Duodenal mucosa (tissue), 2 donors: ENCODE results near the gene TAS2R42.

Experiments used
- H3K27ac ChIP-seq: one replicate; pipeline ENCODE4 v1.7.0; 2013; ENCODE audit warnings: low read depth, low read length
- H3K27me3 ChIP-seq, 2 donors: one replicate each; pipeline ENCODE4 v1.7.0; 2013; ENCODE audit warnings: low read length in 2 of 2, control low read depth in 1 of 2; ENCODE audit not compliant: insufficient read depth in 2 of 2, control insufficient read depth in 1 of 2
- H3K36me3 ChIP-seq, 2 donors: one replicate each; pipeline ENCODE4 v1.7.0; 2013; ENCODE audit warnings: low read length in 2 of 2, control low read depth in 1 of 2; ENCODE audit not compliant: insufficient read depth in 2 of 2, control insufficient read depth in 1 of 2
- H3K4me1 ChIP-seq, 2 donors: one replicate each; pipeline ENCODE4 v1.7.0; 2013; ENCODE audit warnings: low read length in 2 of 2, control low read depth in 1 of 2; ENCODE audit not compliant: insufficient read depth in 2 of 2, control insufficient read depth in 1 of 2
- H3K4me3 ChIP-seq, 2 donors: one replicate each; pipeline ENCODE4 v1.7.0; 2013; ENCODE audit warnings: low read length in 2 of 2, low read depth in 1 of 2
- H3K9ac ChIP-seq, 2 donors: one replicate each; pipeline ENCODE4 v1.7.0; 2013; ENCODE audit warnings: low read length in 2 of 2, low read depth in 1 of 2
- H3K9me3 ChIP-seq, 2 donors: one replicate each; pipeline ENCODE4 v1.7.0; 2013; ENCODE audit warnings: low read length in 2 of 2, control low read depth in 1 of 2; ENCODE audit not compliant: control insufficient read depth in 1 of 2

TAS2R42 gene

DNA sequence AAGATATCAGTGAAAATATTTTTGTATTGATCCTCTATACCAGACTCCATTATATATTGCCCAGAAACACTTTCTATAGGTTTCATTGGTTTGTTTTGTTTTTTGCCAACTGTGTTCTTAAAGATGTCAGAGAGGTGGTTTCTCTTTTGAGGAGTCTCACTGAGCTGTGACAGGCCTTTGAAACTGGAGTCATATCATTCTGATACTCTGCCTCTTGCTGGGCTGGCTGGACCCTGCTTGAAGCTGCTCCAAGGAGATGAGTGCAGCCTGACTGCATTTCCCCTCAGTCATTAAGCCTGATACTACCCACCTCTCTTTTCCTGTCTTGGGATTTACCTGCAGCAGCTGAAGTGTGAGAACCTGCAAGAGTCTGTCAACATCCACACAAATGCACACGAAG, 35.9 kb downstream of the TAS2R42 start:
- H3K9ac ChIP-seq: no peak overlapping the region
- no peak overlapping the region for H3K4me3 ChIP-seq
- H3K36me3 ChIP-seq: no peaks in the 10 kb centered on the region
- H3K27ac ChIP-seq: no peak overlapping the region
- H3K4me1 ChIP-seq: no peaks in the 10 kb centered on the region
- peaks cover 0 to 3% of the 10 kb centered on the region in 2 donors for H3K9me3 ChIP-seq
- H3K27me3 ChIP-seq: no peaks in the 10 kb centered on the region

- Histone ChIP-seq H3K4me3 (no peak overlapping the region), H3K27ac (no peak overlapping the region), H3K9me3 (peaks cover 2 to 14% of the 10 kb centered on the region in 2 donors), H3K4me1 (no peaks in the 10 kb centered on the region), H3K36me3 (no peaks in the 10 kb centered on the region), H3K9ac (no peak overlapping the region), H3K27me3 (no peaks in the 10 kb centered on the region)
Observed at GRCh38 chr12:11147420-11147819, 39.3 kb downstream of the TAS2R42 start.

DNA sequence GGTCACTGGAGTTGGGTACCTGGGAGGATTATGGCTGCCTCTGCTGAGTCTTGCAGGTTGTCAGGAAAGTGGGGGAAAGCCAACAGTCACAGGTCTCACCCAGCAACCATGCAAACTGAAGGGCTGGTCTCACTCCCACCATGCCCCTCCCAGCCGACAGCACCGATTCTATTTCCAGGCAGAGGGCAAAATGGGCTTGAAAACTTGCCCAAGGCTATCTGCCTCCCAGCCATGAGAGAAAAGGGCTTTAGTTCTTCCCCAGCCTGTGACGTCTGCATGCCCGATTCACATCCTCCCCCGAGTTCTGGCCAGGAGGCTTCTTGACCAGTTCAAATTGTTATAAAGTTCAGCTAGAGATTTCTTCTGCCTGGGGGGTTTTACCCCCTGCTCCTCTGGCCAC, 42.4 kb downstream of the TAS2R42 start:
- Histone ChIP-seq H3K9me3 (peaks cover 2 to 14% of the 10 kb centered on the region in 2 donors), H3K4me1 (no peaks in the 10 kb centered on the region), H3K4me3 (no peak overlapping the region), H3K27ac (no peak overlapping the region), H3K27me3 (no peaks in the 10 kb centered on the region), H3K9ac (no peak overlapping the region), H3K36me3 (no peaks in the 10 kb centered on the region)

- Histone ChIP-seq H3K9me3 (peaks cover 2 to 14% of the 10 kb centered on the region in 2 donors), H3K36me3 (no peaks in the 10 kb centered on the region), H3K9ac (no peak overlapping the region), H3K27me3 (no peaks in the 10 kb centered on the region), H3K4me1 (no peaks in the 10 kb centered on the region), H3K4me3 (no peak overlapping the region), H3K27ac (no peak overlapping the region)
Observed at GRCh38 chr12:11143352-11143751, 43.4 kb downstream of the TAS2R42 start.

DNA sequence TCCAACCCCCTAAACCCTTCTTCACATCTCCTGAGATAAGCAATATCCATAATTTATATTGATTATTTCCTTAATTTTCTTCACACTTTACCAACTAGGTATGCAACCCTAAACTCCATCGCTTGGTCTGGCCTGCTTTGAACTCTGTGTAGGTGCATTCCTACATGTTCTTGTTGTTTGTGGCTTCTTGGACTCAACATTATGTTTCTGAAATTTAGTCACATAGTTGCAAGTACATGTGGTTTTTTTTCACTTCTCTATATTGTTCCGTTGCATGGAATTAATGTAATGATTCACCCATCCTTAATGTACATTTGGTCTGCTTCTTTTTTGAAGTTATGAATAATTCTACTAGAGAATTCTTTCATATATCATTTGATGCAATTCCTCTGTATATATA, 50.7 kb downstream of the TAS2R42 start:
- Histone ChIP-seq H3K4me3 (no peak overlapping the region), H3K9ac (no peak overlapping the region), H3K36me3 (no peaks in the 10 kb centered on the region), H3K4me1 (no peaks in the 10 kb centered on the region), H3K27me3 (no peaks in the 10 kb centered on the region), H3K27ac (no peak overlapping the region), H3K9me3 (no peaks in the 10 kb centered on the region)
